HG03108 (cell line): ENCODE measurements around the gene EFCAB5.
A peak's percentile ranks its signal among the peaks of the same experiment; 100 is the strongest.
"Not testable (repeated sequence)": the region's sequence is repeated elsewhere in the genome, so short reads cannot be mapped to it uniquely, and the experiment has no call there.

ENCODE experiments used
- ATAC-seq: cut with Tn5 transposase; IDR thresholded peaks from one replicate; pipeline ENCODE4 v1.9.1; 2021; ENCODE audit warnings: moderate library complexity; ENCODE audit not compliant: unreplicated experiment

EFCAB5 gene

GRCh38 chr17:30092886-30093285, 151.5 kb downstream of the EFCAB5 start:
- no peak for ATAC-seq

DNA sequence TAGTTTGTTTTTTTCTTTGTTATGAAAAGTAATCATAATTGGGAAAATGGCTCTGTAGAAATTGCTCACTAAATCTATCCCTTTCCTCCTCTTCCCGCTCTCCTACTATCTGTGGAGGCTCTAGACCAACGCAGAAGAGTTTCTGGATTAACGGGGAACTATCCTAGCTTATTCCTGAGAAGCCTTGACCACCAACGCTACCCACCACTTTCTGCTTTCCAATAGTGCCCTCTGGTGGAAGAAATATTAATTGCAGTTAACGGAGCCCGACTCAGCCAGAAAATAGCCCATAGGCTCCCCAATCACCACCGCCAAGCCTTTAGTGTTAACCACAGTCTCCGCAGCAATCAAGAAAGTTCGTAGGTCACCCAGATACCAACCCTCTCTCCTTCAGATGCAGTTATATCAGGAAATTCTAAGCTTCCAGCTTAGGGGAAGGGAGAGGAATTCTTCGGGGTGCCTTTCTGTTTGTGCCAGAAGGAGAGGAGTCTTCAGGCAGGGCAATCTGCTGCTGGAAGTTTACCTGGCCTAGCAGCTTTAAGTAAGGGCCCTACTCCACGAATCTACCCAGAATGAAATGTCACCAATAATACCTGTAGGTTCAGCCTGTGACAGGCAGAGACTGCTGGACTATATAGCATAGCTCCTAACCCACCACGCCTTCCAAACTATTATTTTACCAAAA, 152.2 kb downstream of the EFCAB5 start:
- no peak for ATAC-seq

- ATAC-seq: no peak
Measured at GRCh38 chr17:30095507-30096244, 154.2 kb downstream of the EFCAB5 start.

DNA sequence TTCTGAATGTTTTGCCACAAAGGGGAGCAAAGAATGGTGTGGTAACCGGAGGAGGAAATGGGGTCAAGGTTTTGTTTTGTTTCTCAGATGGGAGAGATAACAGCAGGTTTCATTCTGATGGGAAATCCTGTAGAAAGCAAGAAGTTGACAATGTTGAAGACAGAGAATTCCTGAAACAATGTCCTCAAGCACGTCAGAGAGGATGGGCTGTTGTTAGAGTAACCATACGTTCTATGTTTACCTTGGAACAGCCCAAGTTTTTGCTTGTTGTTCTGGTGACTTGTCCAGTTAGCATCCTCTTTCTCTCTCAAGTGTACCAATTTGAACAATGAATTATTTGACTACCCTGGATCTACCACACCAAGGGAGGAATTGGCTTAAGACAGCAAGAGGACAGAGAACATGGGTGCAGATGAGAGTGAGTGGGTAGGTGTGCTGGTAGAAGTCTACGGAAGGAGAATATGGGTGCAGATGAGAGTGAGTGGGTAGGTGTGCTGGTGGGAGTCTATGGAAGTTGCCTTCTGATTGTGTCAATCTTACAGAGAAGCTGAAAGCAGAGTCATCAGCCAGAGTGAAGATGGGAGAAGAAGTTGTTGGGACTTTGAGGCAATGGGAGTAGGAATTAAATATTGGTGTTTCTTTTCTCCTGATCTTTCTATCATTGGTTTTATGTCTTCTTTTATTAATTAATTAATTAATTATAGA, 160.4 kb downstream of the EFCAB5 start:
- no peak for ATAC-seq

- no peak for ATAC-seq
Measured at GRCh38 chr17:30103921-30104320, 162.5 kb downstream of the EFCAB5 start.

- ATAC-seq: peak; percentile 63
Measured at GRCh38 chr17:30104575-30105339, 163.3 kb downstream of the EFCAB5 start.

DNA sequence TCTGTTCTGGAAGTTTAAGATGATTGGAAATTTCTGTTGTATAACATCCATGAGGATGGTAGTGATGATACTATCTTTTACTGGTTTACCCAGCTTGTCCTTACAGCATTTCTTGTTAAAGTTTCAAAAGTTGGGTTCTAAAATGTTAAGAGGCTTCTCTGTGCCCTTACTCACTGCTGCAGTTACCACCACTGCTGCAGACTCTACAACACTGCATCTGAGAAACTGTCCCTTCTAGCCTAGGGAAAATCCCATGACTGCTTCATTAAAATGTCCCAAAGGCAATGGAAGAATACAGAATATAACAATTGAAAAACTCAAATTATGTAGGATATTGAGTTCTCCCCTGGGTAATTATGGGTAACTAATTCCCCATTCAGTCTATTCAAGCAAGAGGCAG, 171.4 kb downstream of the EFCAB5 start:
- ATAC-seq: no peak

DNA sequence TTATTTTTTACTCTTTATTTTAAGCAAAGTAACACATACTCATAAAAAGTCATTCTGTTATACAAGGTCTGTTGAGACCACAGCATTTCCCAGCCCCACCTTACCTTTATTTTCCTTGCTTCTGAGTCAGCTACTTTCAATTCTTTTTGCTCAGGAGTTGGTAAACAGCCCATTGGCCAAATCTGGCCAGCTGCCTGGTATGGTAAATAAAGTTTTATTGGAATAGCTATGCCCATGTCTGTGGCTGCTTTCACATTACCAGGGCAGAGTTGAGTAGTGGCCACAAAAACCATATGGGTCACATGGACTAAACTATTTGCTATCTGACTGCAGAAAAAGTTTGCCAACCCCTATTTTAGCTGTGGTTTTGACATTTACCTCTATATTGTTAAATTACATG, 171.8 kb downstream of the EFCAB5 start:
- no peak for ATAC-seq

DNA sequence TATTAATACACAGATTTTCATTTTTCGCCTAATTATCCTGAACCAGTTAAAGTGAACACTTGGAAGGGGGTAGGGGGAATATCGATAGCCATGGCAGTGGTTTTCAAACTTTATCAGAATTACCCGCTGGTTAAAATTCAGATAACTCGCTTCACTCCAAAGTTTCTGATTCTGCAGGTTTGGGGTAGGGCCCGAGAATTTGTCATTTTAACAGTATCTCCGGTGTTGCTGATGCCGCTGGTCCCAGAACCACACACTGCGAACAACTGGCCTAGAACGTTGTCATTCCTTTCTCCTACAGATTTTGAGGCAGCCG, 174.9 kb downstream of the EFCAB5 start:
- no peak for ATAC-seq

GRCh38 chr17:30116661-30117551, 175.5 kb downstream of the EFCAB5 start, which contains the start of gene NSRP1:
Gene NSRP1 (plus strand): TSS chr17:30116816. CDS start chr17:30116844, 28 bp downstream.
- no peak for ATAC-seq

GRCh38 chr17:30117675-30118081, 176.2 kb downstream of the EFCAB5 start:
- no peak for ATAC-seq

GRCh38 chr17:30118635-30119034, 177.2 kb downstream of the EFCAB5 start:
- not testable (repeated sequence) for ATAC-seq

GRCh38 chr17:30124273-30124796, 182.9 kb downstream of the EFCAB5 start:
- ATAC-seq: no peak

- no peak for ATAC-seq
Measured at GRCh38 chr17:30130121-30130520, 188.7 kb downstream of the EFCAB5 start.

DNA sequence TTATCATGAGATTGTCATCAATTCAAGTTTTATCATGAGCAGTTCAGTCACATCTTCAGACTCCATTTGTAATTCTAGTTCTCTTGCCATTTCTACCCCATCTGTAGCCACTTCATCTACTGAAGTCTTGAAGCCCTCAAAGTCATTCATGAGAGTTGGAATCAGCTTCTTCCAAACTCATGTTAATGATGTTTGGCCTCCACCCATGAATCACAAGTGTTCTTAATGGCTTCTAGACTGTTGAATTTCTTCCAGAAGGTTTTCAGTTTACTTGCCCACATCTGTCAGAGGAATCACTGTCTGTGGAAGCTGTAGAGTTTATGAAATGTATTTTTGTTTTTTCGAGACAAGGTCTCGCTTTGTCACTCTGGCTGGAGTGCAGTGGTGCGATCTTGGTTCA, 191.2 kb downstream of the EFCAB5 start:
- ATAC-seq: no peak

GRCh38 chr17:30133197-30133596, 191.8 kb downstream of the EFCAB5 start:
- ATAC-seq: no peak

GRCh38 chr17:30134551-30134950, 193.1 kb downstream of the EFCAB5 start:
- no peak for ATAC-seq

DNA sequence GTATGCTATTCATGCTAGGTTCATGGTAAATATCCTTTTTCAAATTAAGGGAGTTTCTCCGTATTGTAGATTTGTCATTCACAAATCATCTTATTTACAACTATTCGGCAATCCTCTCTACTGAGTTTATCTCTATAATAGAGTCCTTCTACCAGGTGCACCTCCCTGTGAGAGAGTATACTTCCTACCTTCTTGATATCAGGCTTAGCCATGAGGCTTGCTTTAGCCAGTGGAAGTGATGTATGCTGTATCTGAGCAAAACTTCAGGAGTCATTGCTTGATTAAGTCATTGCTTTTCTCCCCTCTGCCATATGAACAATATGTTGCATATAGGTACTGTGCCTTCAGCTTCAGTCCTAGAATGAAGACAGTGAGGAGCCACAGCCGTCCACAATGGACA, 195.7 kb downstream of the EFCAB5 start:
- no peak for ATAC-seq

- not testable (repeated sequence) for ATAC-seq
Measured at GRCh38 chr17:30147860-30148259, 206.4 kb downstream of the EFCAB5 start.

- no peak for ATAC-seq
Measured at GRCh38 chr17:30148376-30148775, 206.9 kb downstream of the EFCAB5 start.
